HG02943 (cell line): ENCODE measurements around the gene RYR2.
"Not testable (repeated sequence)": the region's sequence is repeated elsewhere in the genome, so short reads cannot be mapped to it uniquely, and the experiment has no call there.

Experiments used
- ATAC-seq: cut with Tn5 transposase; IDR thresholded peaks from one replicate; pipeline ENCODE4 v1.9.1; 2021; ENCODE audit warnings: mild to moderate bottlenecking, low read depth, moderate library complexity; ENCODE audit not compliant: unreplicated experiment

RYR2 gene

DNA sequence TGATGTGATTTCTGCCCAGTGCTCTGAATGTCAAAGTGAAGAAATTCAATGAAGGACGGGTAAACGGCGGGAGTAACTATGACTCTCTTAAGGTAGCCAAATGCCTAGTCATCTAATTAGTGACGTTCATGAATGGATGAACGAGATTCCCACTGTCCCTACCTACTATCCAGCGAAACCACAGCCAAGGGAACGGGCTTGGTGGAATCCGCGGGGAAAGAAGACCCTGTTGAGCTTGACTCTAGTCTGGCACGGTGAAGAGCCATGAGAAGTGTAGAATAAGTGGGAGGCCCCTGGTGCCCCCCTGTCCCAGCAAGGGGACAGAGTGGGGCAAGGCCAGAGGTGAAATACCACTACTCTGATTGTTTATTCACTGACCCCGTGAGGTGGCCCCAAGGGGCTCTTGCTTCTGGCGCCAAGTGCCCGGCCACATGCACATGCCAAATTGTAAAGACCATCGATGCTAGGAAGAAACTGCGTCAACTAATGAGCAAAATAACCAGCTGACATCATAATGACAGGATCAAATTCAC is 561.1 kb downstream of the RYR2 start:
- ATAC-seq, result not testable (repeated sequence)

DNA sequence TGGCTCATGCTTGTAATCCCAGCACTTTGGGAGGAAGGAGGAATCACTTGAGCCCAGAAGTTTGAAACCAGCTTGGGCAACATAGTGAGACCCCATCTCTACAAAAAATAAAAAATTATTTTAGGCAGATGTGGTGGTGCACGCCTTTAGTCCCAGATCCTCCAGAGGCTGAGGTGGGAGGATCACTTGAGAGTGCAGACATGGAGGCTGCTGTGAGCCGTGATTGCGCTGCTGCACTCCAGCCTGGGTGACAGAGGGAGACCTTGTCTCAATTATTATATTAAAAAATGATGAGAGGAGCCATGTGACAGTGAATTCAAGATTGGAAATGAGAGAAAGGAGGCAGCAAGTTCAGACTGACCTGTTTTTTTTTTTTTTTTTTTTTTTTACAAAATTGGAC is 566.4 kb downstream of the RYR2 start:
- no peak for ATAC-seq

DNA sequence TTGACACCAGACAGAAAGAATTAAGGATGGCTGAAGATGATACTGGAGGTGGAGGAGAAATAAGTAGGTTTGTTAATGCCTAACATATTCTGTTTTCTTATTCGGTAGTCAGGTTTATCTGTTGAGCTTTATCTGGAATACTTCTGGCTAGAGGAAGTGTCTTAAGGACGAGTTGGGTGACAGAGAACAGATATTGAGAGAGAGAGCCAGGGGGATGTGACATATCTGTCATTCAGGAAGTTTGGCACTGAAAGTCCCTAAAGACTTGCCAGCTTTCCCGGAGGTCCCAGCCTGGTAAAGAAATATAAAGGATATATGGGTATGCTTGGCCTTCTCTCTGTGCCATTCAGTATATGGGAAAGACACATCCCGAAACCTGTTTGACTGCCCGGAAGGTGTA is 568.2 kb downstream of the RYR2 start:
- no peak for ATAC-seq

DNA sequence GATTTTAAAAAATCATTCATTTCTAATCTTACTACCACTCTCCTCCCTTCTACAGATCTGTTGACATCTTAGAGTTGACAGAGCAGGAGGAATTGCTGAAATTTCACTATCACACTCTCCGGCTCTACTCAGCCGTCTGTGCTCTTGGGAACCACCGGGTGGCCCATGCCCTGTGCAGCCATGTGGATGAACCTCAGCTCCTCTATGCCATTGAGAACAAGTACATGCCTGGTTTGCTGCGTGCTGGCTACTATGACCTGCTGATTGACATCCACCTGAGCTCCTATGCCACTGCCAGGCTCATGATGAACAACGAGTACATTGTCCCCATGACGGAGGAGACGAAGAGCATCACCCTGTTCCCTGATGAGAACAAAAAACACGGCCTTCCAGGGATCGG is 572.0 kb downstream of the RYR2 start:
- ATAC-seq, result no peak

DNA sequence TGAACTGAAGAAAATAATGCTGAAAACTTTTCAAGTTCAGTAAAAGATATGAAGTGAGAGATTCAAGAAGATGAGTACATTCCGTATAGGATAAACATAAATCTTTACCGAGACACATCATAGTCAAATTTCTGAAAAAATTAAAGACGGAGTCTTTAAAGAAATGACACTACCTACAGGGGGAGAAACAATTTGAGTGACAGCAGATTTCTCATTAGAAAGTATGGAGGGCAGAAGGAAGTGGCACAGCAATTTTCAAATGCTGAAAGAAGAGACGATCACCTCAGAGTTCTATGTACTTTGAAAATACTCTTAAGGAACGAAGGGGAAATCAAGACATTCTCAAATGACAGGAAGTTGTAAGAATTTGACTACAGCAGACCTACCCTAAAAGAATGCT is 577.6 kb downstream of the RYR2 start:
- no peak for ATAC-seq

DNA sequence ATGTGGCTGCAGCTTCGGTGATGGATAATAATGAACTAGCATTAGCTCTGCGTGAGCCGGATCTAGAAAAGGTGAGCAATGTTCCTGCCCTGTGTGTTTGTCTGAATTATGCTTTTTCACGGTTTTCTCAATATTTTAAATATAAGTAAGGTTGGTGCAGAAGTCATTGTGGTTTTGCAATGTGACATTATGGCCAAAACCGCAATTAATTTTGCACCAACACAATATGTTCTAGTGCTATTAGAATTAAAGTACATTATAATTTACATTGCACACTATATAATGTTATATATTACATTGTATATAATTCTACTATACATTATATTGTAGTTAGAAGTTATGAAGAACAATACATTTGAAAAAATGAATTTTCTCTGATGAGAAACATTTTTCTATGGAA is 592.9 kb downstream of the RYR2 start:
- no peak for ATAC-seq

DNA sequence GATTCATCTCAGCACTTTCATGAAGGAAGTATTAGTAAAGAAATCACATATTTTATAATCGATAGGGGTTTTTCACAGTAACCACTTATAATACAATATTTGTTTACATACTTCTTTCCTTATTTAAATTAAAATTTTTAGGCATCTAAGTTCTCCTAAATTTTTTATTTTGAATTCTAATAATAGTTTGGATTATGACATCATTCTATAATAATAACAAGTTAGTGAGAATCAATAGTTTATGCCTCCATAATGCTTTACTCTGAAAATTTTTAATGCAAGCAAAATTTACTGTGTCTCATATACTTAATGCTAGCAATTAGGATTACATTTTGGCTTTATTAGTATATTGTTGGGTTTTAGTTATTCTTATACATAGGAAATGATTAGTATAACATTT is 596.6 kb downstream of the RYR2 start:
- no peak for ATAC-seq

DNA sequence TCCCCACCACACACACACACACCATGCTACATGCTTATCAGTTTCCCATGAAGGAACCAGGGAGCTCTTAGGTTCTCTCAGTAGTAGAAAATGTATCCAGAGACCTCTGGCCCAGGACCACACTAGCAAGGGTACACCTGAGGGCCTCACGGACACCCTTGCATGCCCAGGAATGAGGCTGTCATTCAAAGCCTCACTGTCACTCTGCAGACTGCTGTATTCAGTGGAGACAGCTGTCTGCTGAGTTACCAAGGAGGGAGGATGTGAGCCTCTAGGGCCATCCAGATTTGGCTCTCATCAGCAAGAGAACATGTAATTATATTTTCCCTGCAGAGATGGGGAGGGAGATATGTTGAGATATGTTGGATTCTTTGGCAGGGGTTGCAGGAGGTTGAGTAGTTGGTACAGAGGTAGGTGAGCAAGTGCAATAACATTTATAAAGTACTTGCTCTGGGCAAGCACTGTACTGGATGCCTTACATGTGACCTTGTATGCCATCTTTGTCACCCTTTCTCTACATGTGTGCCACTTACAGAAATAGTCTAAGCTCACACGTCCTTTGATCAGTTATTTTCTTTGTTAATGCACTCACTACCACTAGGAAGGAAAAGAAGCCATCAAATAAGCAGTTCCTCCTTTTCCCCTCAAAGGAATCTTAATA is 598.2 kb downstream of the RYR2 start:
- no peak for ATAC-seq

DNA sequence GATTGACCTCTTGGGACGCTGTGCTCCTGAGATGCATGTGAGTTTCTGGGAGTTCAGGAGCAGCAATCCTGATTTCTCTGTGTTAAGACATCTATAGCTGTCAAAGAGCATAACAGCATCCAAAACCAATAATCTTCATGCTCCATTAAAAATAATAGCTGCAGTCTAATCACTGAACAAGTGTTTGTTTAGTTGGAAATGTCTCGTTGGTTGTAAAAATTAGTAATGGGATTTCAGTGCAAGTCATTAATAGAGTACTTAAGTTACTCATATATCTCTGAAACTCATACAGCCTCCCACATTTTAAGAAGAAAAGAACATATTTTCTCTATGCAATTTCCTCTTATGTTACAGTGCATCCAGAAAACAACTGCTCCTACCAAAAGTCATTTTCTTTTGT is 599.0 kb downstream of the RYR2 start:
- no peak for ATAC-seq

DNA sequence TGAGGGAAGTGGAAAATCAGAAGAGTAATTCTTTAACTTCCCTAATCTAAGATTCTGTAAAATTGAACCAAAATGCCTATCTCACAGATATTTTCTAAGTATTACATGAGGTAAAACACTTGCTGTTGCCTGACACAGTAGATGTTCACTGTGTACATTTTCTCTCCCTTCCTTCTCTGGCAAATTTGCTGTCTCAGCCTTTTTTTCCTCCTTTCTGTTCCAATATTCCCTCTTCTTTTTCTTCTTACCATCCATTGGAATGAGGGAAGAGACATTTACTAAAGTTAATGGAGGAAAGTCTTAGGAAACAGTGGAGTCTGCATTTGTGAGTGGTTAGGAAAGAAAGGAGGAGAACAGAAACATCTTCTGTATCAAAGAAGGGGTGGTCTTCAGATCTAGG is 608.8 kb downstream of the RYR2 start:
- ATAC-seq, result no peak

DNA sequence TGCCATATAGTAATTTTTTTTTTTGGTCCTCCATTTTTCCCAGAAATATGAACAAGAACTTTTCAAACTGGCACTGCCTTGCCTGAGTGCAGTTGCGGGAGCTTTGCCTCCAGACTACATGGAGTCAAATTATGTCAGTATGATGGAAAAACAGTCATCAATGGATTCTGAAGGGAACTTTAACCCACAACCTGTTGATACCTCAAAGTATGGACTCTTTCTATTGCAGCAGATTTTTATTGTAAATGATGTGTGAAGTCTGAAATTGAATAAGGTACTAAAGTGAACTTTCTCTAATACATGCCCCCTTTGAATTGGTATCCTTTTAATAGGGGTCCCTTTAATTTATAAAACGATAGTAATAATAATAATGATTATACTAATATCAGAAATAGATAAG is 613.8 kb downstream of the RYR2 start:
- no peak for ATAC-seq

DNA sequence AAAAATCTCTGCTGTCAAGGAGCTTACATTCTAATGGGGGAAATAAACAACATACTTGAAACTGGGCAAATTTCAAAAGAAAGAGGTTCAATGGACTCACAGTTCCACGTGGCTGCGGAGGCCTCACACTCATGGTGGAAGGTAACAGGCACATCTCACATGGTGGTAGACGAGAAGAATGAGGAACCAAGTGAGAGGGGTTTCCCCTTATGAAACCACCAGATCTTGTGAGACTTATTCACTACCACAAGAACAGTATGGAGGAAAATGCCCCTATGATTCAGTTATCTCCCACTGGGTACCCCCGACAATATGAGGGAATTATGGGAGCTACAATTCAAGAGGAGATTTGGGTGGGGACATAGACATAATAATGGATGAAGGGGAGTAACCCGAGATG is 622.4 kb downstream of the RYR2 start:
- no peak for ATAC-seq

DNA sequence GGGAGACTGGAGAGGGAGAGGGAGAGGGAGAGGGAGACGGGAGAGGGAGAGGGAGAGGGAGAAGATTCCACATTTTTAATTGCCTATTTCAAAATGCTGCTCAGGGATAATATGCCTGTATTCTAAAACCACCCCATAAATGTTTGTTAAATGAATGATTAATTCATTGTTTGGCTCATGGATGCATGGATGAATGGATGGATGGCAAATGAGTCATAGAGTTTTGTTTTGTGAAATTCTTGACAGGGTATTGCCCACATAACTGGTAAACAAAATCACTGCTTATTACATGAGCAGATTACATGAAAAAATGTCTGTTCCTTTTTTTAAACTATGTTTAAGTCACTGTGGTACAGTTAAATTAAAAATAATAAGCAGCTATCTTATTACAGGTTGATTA is 628.3 kb downstream of the RYR2 start:
- no peak for ATAC-seq

DNA sequence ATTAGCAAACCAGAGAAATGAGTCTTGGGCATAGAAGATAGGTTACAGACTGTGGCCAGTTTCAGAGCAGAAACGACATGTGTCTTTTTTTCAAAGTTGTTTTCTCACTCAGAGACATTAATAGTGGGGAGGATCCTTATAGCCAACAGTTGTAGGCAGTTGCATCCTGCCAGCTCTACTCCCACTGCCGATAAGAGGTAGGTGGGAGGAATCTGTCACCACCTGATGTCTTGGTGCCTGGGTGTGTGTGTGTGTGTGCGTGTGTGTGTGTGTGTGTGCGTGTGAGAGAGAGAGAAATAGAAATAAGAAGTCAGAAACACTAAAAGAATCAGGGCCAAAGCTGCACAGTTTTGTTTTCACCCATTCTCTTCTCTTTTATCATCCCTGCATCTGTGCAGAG is 629.3 kb downstream of the RYR2 start:
- no peak for ATAC-seq

DNA sequence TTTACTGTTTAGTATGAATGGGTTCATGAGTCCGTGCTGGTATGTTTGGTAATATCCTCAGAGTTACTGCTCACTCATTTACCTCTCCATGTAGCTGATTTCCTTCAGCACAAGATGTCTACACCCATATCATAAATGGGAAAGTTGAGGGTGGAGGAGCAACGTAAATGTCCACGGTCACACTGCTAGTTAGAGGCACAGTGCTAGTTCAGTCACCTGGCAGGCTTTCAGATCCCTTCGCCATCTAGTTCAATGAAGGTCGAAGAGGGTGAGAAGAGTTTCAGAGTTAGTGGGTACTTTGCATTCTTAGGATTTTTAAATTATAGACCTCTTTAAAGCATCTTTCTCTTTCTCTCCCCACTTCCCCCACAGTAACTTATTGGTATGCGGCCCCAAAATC is 630.0 kb downstream of the RYR2 start:
- ATAC-seq, result no peak

DNA sequence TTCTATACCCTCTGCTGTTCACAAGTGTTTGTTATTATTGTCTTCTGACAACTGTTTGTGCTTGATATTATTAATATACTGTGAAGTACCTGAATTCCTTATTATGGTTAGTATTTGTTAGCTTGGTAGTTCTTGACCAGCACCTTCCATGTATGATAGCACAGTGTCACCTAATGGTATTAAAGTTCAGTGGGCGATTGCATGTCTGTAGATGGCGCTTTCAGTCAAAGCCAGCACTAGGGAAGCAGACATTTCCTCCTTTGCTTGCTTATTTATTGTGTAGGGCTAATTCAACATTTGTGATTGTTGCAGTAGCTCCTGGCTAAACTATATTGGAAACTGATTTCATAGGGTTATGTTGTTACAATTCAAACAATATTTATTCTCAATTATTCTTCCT is 630.8 kb downstream of the RYR2 start:
- ATAC-seq, result no peak

DNA sequence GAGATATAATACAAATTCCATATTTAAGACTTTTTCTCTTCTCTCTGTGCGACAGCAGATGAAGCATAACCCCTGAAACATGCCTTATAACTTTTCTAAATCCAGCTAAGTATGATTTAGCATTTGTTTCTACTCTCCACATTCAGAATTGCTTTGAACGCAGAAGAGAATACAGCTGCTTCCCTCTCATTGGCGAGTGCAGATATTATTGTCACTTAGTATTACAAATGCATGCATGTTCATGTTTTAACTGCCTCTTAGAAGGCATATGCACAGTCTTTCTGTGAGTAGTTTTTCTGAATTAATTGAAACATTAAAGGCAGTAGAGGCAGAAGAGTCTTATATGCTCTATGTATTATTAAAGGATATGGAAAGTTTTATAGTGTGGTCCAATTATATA is 631.6 kb downstream of the RYR2 start:
- ATAC-seq, result no peak

DNA sequence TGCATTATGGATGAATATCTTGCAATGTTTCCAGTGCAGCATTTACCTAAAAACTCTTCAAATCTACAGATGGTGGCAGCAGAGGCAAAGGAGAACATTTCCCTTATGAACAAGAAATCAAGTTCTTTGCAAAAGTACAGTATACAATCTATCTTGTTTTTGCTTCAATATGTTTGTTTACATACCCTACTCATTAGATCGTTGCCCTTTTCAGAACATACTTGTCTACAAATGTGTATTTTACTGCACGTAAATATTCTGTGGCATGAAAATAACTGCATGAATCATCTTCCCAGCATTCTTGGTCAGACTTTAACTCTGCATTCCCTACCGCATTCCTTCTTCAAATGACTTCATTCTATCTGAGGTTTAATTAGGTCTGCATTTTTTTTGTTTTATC is 636.0 kb downstream of the RYR2 start:
- no peak for ATAC-seq

DNA sequence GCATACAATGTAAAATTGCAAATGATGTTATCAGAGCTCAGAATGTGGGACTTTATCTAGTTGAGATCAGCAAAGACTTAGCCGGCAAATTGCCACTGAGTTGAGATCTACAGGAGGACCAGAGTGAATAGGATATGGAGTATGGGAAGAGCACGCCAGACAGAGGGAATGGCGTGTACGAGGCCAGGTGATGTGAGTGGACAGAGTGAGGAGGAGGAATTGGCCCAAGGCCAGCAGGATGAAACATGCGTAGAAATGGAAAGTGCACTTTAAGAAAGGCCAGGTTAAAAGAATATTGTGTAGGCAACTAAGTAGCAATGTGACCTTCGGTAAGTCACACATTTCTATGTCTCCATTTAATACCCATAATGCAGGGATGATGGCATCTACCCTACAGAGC is 637.7 kb downstream of the RYR2 start:
- no peak for ATAC-seq

DNA sequence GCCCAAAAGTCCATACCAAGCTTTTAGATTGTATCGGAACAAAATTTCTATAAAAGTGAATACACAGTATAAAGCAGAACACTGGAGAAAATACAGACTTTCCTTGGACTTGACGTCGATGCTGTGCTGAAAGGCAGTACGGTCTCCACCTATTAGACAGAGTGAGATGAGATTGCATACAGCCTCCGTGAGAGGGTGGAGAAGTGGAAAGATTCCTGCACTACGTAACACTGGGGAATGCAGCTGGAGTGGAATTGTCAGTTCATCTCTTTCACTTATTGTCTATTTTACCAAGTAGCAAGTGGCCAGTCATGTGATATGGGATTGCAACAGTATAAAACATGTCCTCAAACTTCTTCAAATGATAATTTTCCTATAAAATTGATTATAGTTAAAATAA is 639.2 kb downstream of the RYR2 start:
- no peak for ATAC-seq

DNA sequence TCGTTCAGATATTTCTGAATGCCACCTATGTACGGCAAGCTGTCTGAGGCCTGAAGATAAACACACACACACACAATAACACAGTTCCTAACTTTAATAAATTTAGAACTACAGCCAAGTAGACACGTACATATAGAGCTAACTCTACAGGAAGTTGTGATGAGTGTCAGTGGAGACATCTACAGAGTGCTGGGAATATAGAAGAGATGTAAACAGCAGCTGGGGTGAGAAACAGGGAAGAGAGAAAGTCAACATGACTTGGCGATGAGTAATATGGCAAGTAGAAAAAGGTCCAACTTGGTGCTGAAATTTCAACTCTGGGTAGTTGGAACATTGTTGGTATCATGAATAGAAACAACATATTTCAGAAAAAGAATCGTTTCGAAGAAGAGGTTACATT is 642.3 kb downstream of the RYR2 start:
- no peak for ATAC-seq

DNA sequence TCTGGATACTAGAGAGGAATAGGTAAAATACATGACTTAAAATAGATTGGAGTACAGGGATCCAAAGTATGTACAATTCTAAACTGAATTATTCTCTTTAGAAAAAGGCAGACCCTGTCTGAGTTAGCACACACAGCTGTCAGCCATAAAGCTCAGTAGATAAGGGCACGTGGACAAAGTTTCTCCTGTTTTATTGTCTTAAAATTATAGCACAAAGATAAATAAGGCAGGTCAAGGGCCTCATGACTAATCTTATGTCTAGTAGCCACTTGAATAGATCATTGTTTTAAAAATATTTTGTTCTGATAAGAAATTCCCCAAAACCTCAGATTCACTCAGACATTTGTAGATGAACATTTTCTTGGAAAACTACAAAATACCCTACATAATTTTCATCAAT is 643.6 kb downstream of the RYR2 start:
- ATAC-seq, result no peak

DNA sequence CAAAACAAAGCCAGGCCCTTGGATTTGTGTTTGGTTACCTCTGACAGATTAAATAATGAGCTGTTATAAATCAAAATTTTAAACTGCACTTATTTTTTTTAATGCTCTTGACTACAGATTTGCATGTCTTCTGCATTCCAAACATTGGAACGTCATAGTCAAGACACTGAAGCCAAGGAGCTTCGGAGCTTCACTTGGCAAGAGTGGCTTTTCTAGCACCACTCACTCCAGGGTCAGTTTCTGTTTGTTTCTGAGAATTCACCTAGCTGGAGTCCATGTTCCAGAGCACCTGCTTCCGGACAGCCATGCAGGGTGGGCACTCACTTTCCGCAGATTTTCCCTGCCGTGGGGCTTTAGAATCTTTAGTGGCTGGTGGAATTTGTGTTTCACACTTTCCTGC is 645.8 kb downstream of the RYR2 start:
- ATAC-seq, result no peak
